Body of pancreas (tissue), 4 donors: ENCODE data around the gene CTSF. TPM values are rescaled to one million over a fixed set of nuclear protein-coding genes. Genes with fewer than 3 reads are reported as not detected.

Experiments used
- ATAC-seq: fragments of 150-250 bp; one replicate; pipeline ENCODE4 v1.9.1; 2016
- DNase-seq, 4 donors: peaks; one replicate each; pipeline ENCODE4 v3.0.0-alpha.2; 2019
- H3K27ac ChIP-seq, 4 donors: fragments of 200-600 bp; sonication (generic); 1 replicate in 3 of 4; 2 replicates in 1 of 4; pipeline versions ENCODE4 v1.5.1 to v1.6.1; 2016 to 2019; ENCODE audit warnings: mild to moderate bottlenecking in 1 of 4, mixed read lengths in 1 of 4, moderate library complexity in 1 of 4
- H3K27me3 ChIP-seq, 2 donors: fragments of 200-600 bp; sonication (generic); one replicate each; pipeline ENCODE4 v1.6.0; 2016; ENCODE audit warnings: mild to moderate bottlenecking in 1 of 2
- H3K36me3 ChIP-seq, 2 donors: fragments of 200-600 bp; sonication (generic); replicated peaks in 1 of 2; 2 replicates each; pipeline ENCODE4 v1.5.1; 2016; ENCODE audit warnings: low read depth in 2 of 2; ENCODE audit not compliant: insufficient read depth in 1 of 2
- H3K4me1 ChIP-seq: fragments of 200-600 bp; sonication (generic); one replicate; pipeline ENCODE4 v1.6.0; 2016
- H3K4me3 ChIP-seq, 2 donors: fragments of 200-600 bp; sonication (generic); 1 replicate in 1 of 2; 2 replicates in 1 of 2; pipeline ENCODE4 v1.5.1; 2016 to 2019
- H3K9me3 ChIP-seq, 3 donors: fragments of 200-600 bp; sonication (generic); 1 replicate in 2 of 3; 2 replicates in 1 of 3; pipeline ENCODE4 v1.5.1; 2016
- CTCF ChIP-seq, 7 experiments: fragments of 450-650 bp in 4 of 7; fragments of 200-600 bp in 3 of 7; sonication (generic) in 3 of 7; IDR thresholded peaks; one replicate each; pipeline ENCODE4 v1.5.1; 2016 to 2019; ENCODE audit warnings: antibody characterized with exemption in 7 of 7
- POLR2A ChIP-seq, 3 donors: fragments of 450-650 bp; IDR thresholded peaks; one replicate each; pipeline ENCODE4 v1.6.1; 2016; ENCODE audit warnings: antibody characterized with exemption in 3 of 3, mild to moderate bottlenecking in 2 of 3
- WGBS, 2 donors: methylation state at CpG; one replicate each; pipeline ENCODE4 v1.1.5; 2017; 5-methylcytosine and 5-hydroxymethylcytosine counted together
- intact Hi-C: fragments of 100-400 bp; cut with DNase I; formaldehyde crosslinking; loops from one replicate; pipeline ENCODE4 v1.15.1; 2023
- total RNA-seq, 2 donors: library from RNA; depleted of rRNA; stranded (reverse); fragments of >200 nt; gene quantifications; one replicate each; pipeline ENCODE4 v1.1.0, GENCODE V29; 2016

Gene CTSF
- total RNA-seq, 2 donors from 2014 or later, result 55.8 to 61.3 TPM

GRCh38 chr11:66548774-66549630 lies 19.4 kb downstream of the CTSF start:
- Histone ChIP-seq H3K4me1 (peaks cover 19% of the 10 kb centered on the region), H3K36me3 (no peaks in the 10 kb centered on the region), H3K4me3 (no peak overlapping the region), H3K9me3 (no peaks in the 10 kb centered on the region), H3K27me3 (no peaks in the 10 kb centered on the region), H3K27ac (no peak overlapping the region)
- TF ChIP-seq CTCF (IDR thresholded peaks at IDR 0.05) (no peak), POLR2A (IDR thresholded peaks at IDR 0.05) (no peak)
- no peak for ATAC-seq
- 46 to 50% methylated on average over 14 to 16 of the region's 16 CpGs for WGBS, 2 donors
- no peak for DNase-seq
- intact Hi-C loops, result no loop called here

DNA sequence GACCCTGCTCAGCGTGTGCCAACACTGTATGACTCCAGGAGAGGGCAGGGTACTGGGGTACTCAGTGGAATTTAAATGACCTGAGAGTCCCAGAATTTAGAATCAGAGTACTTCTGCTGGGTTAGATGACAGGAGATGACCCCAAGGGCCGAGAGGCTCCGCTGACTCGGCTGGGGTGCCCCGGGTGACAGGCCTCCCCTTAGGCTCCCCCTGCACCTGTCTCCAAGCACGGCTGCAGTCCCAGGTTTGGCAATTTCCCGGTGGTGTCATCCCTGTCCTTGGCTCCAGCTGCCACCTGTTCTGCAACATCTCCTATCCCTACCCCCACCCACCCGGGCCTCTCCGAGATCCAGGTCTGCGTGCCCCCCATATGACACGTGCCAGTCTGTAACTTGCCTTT lies 20.4 kb downstream of the CTSF start:
- Histone ChIP-seq H3K4me3 (no peak overlapping the region), H3K9me3 (no peaks in the 10 kb centered on the region), H3K27ac (no peak overlapping the region), H3K4me1 (peaks cover 21% of the 10 kb centered on the region), H3K27me3 (no peaks in the 10 kb centered on the region), H3K36me3 (no peaks in the 10 kb centered on the region)
- TF ChIP-seq POLR2A (IDR thresholded peaks at IDR 0.05), result no peak
- no peak for TF ChIP-seq CTCF (IDR thresholded peaks at IDR 0.05)
- intact Hi-C loops, result no loop called here
- DNase-seq, result no peak
- no peak for ATAC-seq
- 34 to 41% methylated on average over 7 to 11 of the region's 11 CpGs for WGBS, 2 donors

- no peak for DNase-seq
- Histone ChIP-seq H3K9me3 (no peaks in the 10 kb centered on the region), H3K27me3 (no peaks in the 10 kb centered on the region), H3K27ac (no peak overlapping the region), H3K36me3 (no peaks in the 10 kb centered on the region), H3K4me3 (no peak overlapping the region), H3K4me1 (peaks cover 21% of the 10 kb centered on the region)
- WGBS, 2 donors, result 41 to 65% methylated on average over 3 to 5 of the region's 5 CpGs
- no peak for ATAC-seq
- intact Hi-C loops, result no loop called here
- TF ChIP-seq CTCF (IDR thresholded peaks at IDR 0.05), result no peak
- no peak for TF ChIP-seq POLR2A (IDR thresholded peaks at IDR 0.05)
Observed at GRCh38 chr11:66547662-66548009, 20.8 kb downstream of the CTSF start.

DNA sequence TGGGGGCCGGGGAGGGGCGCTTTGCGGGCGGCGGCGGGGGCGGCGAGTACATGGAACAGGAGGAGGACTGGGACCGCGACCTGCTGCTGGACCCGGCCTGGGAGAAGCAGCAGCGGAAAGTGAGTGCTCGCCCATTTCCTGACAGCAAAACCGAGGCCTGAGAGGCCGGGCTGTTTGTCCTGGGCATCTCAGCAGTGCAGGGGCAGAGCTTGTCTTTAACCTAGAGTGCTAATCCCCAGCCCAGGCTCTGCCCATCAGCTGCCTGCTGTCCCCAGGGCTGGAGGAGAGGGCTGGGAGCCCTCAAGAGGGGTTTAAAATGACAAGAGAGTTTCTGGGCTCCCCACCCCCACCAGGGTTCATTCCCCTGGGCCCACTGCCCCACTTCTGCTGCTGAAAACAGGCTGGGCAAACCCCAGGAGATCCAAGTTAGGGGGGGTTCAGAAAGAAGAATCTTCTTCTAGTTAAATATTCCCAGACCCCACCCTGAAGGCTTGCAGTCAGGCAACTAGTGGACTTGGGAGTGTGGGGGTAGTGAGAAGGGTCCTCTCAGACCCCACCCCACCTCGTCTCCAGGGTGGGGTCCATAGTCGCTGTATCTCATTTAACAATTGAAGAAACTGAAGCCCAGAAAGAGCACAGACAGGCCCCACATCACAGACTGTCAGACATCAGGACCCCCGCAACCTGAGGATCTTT lies 21.3 kb downstream of the CTSF start:
- ATAC-seq (no peak), DNase-seq (no peak)
- Histone ChIP-seq H3K4me3 (no peak overlapping the region), H3K27me3 (no peaks in the 10 kb centered on the region), H3K36me3 (no peaks in the 10 kb centered on the region), H3K27ac (no peak overlapping the region), H3K4me1 (peaks cover 21% of the 10 kb centered on the region), H3K9me3 (no peaks in the 10 kb centered on the region)
- WGBS, 2 donors, result 37 to 59% methylated on average over 3 to 15 of the region's 18 CpGs
- intact Hi-C loops, result no loop called here
- TF ChIP-seq POLR2A (IDR thresholded peaks at IDR 0.05) (no peak), CTCF (IDR thresholded peaks at IDR 0.05) (no peak)
